ENCODE results near the gene C5orf24.

C5orf24 gene

DNA sequence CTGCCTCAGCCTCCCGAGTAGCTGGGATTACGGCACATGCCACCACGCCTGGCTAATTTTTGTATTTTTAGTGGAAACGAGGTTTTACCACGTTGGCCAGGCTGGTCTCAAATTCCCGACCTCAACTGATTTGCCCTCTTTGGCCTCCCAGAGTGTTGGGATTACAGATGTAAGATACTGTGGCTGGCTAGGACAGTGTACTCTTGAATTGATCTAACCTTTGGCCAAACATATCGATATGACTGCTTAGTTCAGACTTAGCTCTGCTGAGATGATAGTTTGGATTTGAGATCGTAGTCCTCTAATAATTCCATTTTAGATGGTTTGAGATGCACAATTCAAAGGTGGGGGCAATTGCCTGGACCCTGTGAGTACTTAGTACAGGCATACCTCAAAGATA is 43.6 kb downstream of the C5orf24 start:
- no peaks in the 10 kb centered on the region for H3K36me3 ChIP-seq (ENCODE audit: insufficient read depth, low read length)

DNA sequence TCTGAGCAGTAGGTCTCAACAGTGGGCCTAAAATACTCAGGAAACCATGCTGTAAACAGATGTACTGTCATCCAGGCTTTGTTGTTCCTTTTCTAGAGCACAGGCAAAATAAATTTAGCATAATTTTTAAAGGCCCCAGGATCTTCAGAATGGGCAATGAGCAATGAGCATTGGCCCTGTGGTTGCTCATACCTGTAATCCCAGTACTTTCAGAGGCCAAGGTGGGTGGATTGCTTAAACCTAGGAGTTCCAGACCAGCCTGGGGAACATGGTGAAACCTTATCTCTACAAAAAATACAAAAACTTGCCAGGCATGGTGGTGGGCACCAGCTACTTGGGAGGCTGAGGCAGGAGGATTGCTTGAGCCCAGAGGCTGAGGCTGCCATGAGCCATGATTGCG is 45.7 kb downstream of the C5orf24 start:
- H3K36me3 ChIP-seq (ENCODE audit: insufficient read depth, low read length): peaks cover 12% of the 10 kb centered on the region

More for the DNA sequence above, 43.6 kb downstream of the C5orf24 start:
- H3K4me3 ChIP-seq (ENCODE audit: low read length): no peak overlapping the region
- no peak overlapping the region for H3K4me2 ChIP-seq (ENCODE audit: low read length)
- no peaks in the 10 kb centered on the region for H3K9me3 ChIP-seq (replicated peaks; ENCODE audit: low read length)
- H3K9ac ChIP-seq (ENCODE audit: low read depth, low read length): no peak overlapping the region
- H3K4me1 ChIP-seq (ENCODE audit: control insufficient read depth, insufficient read depth, low read length): no peaks in the 10 kb centered on the region
- no peaks in the 10 kb centered on the region for H3K27me3 ChIP-seq (ENCODE audit: control insufficient read depth, insufficient read depth, low read length)

DNA sequence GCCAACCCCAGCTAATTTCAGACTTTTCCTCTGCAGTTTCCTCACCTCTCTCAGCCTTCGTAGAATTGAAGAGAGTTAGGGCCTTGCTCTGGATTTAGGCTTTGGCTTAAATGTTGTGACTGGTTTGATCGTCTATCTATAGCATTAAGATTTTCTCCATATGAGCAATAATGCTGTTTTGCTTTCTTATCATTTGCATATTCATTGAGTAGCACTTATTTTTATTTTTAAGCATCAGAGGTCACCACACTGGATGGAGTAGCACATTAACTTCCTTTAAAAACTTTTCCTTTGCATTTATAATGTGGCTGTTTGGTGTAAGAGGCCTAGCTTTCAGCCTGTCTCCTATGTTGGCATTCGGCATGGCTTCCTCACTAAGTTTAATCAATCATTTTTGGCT is 46.5 kb downstream of the C5orf24 start:
- Histone ChIP-seq H3K4me3 (ENCODE audit: low read length) (no peak overlapping the region), H3K9me3 (replicated peaks; ENCODE audit: low read length) (no peaks in the 10 kb centered on the region), H3K27me3 (ENCODE audit: control insufficient read depth, insufficient read depth, low read length) (no peaks in the 10 kb centered on the region), H3K9ac (ENCODE audit: low read depth, low read length) (no peak overlapping the region), H3K4me2 (ENCODE audit: low read length) (no peak overlapping the region), H3K36me3 (ENCODE audit: insufficient read depth, low read length) (peaks cover 12% of the 10 kb centered on the region), H3K4me1 (ENCODE audit: control insufficient read depth, insufficient read depth, low read length) (no peaks in the 10 kb centered on the region)

More for the DNA sequence above, 45.7 kb downstream of the C5orf24 start:
- no peaks in the 10 kb centered on the region for H3K4me1 ChIP-seq (ENCODE audit: control insufficient read depth, insufficient read depth, low read length)
- H3K9ac ChIP-seq (ENCODE audit: low read depth, low read length): no peak overlapping the region
- no peaks in the 10 kb centered on the region for H3K27me3 ChIP-seq (ENCODE audit: control insufficient read depth, insufficient read depth, low read length)
- H3K4me2 ChIP-seq (ENCODE audit: low read length): no peak overlapping the region
- H3K4me3 ChIP-seq (ENCODE audit: low read length): no peak overlapping the region
- no peaks in the 10 kb centered on the region for H3K9me3 ChIP-seq (replicated peaks; ENCODE audit: low read length)

DNA sequence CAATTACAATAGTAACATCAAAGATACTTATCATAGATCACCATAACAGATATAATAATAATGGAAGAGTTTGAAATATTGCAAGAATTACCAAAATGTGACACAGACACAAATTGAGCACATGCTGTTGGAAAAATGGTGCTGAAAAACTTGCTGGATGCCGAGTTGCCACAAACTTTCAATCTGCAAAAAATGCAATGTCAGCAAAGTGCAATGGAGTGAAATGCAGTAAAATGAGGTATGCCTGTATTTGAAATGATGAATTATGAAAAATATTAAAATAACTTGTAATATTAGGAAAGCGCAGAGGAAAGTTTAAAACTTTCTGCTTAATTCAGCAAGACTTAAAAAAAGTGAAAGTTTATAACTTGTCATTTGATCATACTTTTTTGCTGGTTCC is 47.2 kb downstream of the C5orf24 start:
- Histone ChIP-seq H3K4me2 (ENCODE audit: low read length) (no peak overlapping the region), H3K4me3 (ENCODE audit: low read length) (no peak overlapping the region), H3K9me3 (replicated peaks; ENCODE audit: low read length) (no peaks in the 10 kb centered on the region), H3K4me1 (ENCODE audit: control insufficient read depth, insufficient read depth, low read length) (no peaks in the 10 kb centered on the region), H3K9ac (ENCODE audit: low read depth, low read length) (no peak overlapping the region), H3K27me3 (ENCODE audit: control insufficient read depth, insufficient read depth, low read length) (no peaks in the 10 kb centered on the region), H3K36me3 (ENCODE audit: insufficient read depth, low read length) (peaks cover 12% of the 10 kb centered on the region)

GRCh38 chr5:134893748-134894505 is 48.2 kb downstream of the C5orf24 start:
- Histone ChIP-seq H3K4me3 (ENCODE audit: low read length) (no peak overlapping the region), H3K9ac (ENCODE audit: low read depth, low read length) (no peak overlapping the region), H3K4me1 (ENCODE audit: control insufficient read depth, insufficient read depth, low read length) (no peaks in the 10 kb centered on the region), H3K36me3 (ENCODE audit: insufficient read depth, low read length) (peaks cover 12% of the 10 kb centered on the region), H3K4me2 (ENCODE audit: low read length) (no peak overlapping the region), H3K27me3 (ENCODE audit: control insufficient read depth, insufficient read depth, low read length) (no peaks in the 10 kb centered on the region), H3K9me3 (replicated peaks; ENCODE audit: low read length) (no peaks in the 10 kb centered on the region)

GRCh38 chr5:134902071-134902801 is 56.5 kb downstream of the C5orf24 start:
- no peaks in the 10 kb centered on the region for H3K9me3 ChIP-seq (replicated peaks; ENCODE audit: low read length)
- H3K9ac ChIP-seq (ENCODE audit: low read depth, low read length): no peak overlapping the region
- peaks cover 4% of the 10 kb centered on the region for H3K36me3 ChIP-seq (ENCODE audit: insufficient read depth, low read length)
- H3K27me3 ChIP-seq (ENCODE audit: control insufficient read depth, insufficient read depth, low read length): no peaks in the 10 kb centered on the region
- H3K4me1 ChIP-seq (ENCODE audit: control insufficient read depth, insufficient read depth, low read length): peaks cover 10% of the 10 kb centered on the region
- H3K4me3 ChIP-seq (ENCODE audit: low read length): no peak overlapping the region
- H3K4me2 ChIP-seq (ENCODE audit: low read length): no peak overlapping the region

- H3K4me1 ChIP-seq (ENCODE audit: control insufficient read depth, insufficient read depth, low read length): peaks cover 10% of the 10 kb centered on the region
- no peaks in the 10 kb centered on the region for H3K27me3 ChIP-seq (ENCODE audit: control insufficient read depth, insufficient read depth, low read length)
- peaks cover 4% of the 10 kb centered on the region for H3K36me3 ChIP-seq (ENCODE audit: insufficient read depth, low read length)
- H3K4me3 ChIP-seq (ENCODE audit: low read length): peak within 1 kb of the TSS; percentile 94
- H3K9me3 ChIP-seq (replicated peaks; ENCODE audit: low read length): no peaks in the 10 kb centered on the region
- H3K4me2 ChIP-seq (ENCODE audit: low read length): peak within 1 kb of the TSS; percentile 89
- H3K9ac ChIP-seq (ENCODE audit: low read depth, low read length): peak within 1 kb of the TSS; percentile 98
Observed at GRCh38 chr5:134904610-134905245, 59.0 kb downstream of the C5orf24 start, which contains the start of gene PCBD2. TSS of gene PCBD2 (plus strand) at chr5:134905131. CDS start at chr5:134905140, 9 bp downstream.

DNA sequence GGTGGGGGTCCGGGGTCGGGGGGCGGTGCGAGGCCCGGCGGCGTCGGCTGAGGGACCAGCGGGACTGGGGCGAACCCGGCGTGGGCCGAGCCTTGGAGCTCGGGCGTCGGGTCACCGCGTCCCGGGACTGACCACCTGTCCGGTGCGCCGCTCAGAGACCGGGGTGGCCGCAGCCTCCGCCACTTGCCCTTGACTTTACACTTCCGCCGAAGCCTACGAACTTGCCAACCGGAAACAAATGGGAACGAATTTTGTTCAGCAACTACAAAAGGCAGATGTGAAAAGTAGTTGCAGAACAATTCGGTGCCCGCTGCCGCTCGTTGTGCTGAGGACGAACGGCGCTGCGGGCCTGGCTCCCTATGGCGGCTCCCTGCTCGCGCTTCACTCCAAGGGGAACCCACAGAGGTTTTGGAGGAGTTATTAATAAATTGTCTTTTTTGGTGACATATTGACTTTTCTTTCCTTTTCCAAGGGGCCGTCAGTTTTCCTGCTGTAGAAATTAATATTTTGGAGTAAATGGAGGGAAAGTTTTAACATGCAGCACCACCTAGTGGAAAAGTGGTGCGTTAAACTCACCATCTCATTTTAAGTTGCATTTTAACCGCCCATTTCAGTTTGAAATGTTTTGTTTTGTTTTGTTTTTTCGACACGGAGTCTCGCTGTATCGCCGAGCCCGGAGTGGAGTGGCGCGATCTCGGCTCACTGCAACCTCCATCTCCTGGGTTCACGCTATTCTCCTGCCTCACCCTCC is 59.7 kb downstream of the C5orf24 start:
- H3K27me3 ChIP-seq (ENCODE audit: control insufficient read depth, insufficient read depth, low read length): no peaks in the 10 kb centered on the region
- no peaks in the 10 kb centered on the region for H3K36me3 ChIP-seq (ENCODE audit: insufficient read depth, low read length)
- H3K4me3 ChIP-seq (ENCODE audit: low read length): peak overlapping the region; percentile 94
- H3K4me1 ChIP-seq (ENCODE audit: control insufficient read depth, insufficient read depth, low read length): peaks cover 10% of the 10 kb centered on the region
- peak overlapping the region; percentile 89 for H3K4me2 ChIP-seq (ENCODE audit: low read length)
- H3K9ac ChIP-seq (ENCODE audit: low read depth, low read length): peak overlapping the region; percentile 98
- no peaks in the 10 kb centered on the region for H3K9me3 ChIP-seq (replicated peaks; ENCODE audit: low read length)

DNA sequence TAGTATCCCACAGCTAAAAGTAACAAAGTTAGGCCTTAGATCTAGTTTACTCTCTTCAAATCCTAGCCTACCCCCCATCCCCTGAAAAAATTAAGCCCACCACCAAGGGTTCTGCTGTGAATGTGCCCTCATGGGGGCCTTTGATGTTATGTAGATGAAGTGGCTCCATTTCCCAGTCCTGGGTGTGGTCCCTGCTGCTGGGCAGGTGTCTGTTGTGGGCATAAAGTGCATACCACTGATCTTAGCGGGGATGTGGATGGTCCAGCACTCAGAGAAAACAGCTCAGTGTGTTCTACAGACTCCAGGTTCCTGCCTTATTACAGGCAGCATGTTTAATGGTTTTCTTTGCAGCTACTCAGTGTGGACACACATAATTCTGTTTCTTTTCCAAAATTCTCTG is 61.0 kb downstream of the C5orf24 start:
- peaks cover 8% of the 10 kb centered on the region for H3K4me1 ChIP-seq (ENCODE audit: control insufficient read depth, insufficient read depth, low read length)
- no peak overlapping the region for H3K4me2 ChIP-seq (ENCODE audit: low read length)
- no peaks in the 10 kb centered on the region for H3K27me3 ChIP-seq (ENCODE audit: control insufficient read depth, insufficient read depth, low read length)
- no peaks in the 10 kb centered on the region for H3K9me3 ChIP-seq (replicated peaks; ENCODE audit: low read length)
- peaks cover 3% of the 10 kb centered on the region for H3K36me3 ChIP-seq (ENCODE audit: insufficient read depth, low read length)
- H3K4me3 ChIP-seq (ENCODE audit: low read length): no peak overlapping the region
- H3K9ac ChIP-seq (ENCODE audit: low read depth, low read length): no peak overlapping the region
